ENCODE measurements around the gene DPCD.

Gene DPCD

DNA sequence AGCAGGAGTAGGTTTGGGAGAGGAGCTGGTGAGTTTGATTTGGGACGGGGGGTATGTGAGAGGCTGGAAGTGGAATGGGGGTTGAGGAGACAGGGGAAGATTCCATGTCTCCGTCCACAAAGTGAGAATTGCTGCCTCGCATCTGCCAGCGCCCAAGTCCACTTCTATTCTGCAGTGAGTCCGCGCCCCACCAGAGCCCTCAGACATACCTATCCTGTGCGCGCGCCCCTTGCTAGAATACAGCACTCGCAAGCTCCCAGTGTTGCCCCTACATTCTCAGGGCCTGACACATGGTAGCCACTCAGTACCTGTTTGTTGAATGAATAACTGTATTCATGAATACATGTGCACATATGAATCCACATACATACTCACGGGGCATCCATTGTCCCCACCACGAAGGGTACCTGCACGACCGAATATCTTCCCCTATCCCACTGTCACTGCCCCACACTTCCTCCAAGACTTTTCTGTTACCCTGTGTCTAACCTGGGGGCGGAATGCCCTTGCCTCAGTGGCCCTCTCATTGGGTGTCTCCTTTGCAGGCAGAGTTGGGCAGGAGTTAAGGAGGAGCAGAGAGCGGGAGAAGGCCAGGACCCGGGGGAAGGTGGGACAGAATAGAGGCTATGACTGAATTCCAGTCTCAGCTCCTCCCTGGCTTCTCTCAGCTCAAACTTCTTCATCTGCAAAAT, 19.9 kb upstream of the DPCD start:
- TF ChIP-seq, protein P1, sequence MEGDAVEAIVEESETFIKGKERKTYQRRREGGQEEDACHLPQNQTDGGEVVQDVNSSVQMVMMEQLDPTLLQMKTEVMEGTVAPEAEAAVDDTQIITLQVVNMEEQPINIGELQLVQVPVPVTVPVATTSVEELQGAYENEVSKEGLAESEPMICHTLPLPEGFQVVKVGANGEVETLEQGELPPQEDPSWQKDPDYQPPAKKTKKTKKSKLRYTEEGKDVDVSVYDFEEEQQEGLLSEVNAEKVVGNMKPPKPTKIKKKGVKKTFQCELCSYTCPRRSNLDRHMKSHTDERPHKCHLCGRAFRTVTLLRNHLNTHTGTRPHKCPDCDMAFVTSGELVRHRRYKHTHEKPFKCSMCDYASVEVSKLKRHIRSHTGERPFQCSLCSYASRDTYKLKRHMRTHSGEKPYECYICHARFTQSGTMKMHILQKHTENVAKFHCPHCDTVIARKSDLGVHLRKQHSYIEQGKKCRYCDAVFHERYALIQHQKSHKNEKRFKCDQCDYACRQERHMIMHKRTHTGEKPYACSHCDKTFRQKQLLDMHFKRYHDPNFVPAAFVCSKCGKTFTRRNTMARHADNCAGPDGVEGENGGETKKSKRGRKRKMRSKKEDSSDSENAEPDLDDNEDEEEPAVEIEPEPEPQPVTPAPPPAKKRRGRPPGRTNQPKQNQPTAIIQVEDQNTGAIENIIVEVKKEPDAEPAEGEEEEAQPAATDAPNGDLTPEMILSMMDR (IDR thresholded peaks at IDR 0.05; ENCODE audit: borderline replicate concordance, insufficient read depth, low read depth, low read length) = no peak
- no peak overlapping the region for H3K4me3 ChIP-seq (ENCODE audit: low read depth, low read length)

DNA sequence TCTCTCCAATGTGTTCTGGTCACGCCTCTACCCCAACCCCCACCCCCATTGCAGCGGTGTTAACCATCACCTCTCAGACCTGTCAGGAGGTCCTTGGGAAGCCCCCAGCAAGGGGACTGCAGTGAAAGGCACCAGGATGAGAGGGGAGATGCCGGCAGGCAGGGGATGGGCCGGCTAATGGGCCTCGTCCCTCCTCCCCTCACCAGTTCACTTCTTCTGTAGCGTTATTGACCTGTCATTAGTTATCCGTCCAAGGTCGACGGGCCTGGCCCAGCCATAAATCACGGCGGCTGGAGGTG, 18.8 kb upstream of the DPCD start:
- TF ChIP-seq, protein P1 (IDR thresholded peaks at IDR 0.05; ENCODE audit: borderline replicate concordance, insufficient read depth, low read depth, low read length) = no peak
- no peak overlapping the region for H3K4me3 ChIP-seq (ENCODE audit: low read depth, low read length)

DNA sequence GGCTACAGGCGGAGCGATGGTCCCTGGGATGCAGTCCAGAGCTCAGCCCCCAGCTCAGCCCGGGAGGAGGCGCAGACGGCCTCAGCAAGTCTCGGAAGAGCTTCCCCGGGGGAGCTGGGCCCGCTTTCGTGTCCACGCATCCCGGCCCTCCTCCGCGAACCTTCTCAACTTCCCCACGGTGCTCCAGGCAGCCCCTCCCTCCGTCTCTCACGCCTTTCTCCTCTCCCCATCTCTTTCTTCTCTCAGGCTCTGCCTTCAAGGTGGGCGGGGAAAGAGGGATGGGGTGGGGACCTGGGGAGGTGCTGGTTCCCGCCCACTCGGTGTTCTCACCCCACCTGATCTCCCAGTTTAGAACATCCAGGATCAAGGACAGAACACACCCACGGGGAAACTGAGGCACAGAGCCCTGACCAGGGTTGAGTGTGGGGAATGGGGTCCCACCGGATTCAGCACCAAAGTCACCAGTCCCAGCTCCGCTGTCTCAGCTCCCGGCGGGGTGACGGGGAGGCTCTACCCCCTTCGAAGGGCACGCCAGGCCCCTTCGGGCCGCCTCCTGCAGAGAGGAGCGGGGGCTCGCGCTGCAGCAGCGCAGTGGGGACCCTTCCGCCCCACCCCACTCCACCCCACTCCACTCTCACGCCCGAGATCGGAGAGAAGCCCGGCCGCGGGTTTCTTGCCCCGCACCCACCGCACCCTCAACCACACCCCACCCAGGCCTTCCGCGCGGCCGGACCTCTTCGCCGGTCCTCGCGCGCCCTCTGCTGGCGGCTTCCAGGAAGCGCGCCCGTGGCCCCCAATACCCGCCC, 18.3 kb upstream of the DPCD start:
- TF ChIP-seq, protein P1 (IDR thresholded peaks at IDR 0.05; ENCODE audit: borderline replicate concordance, insufficient read depth, low read depth, low read length) = peak; percentile 89
- peak overlapping the region; percentile 56 for H3K4me3 ChIP-seq (ENCODE audit: low read depth, low read length)

DNA sequence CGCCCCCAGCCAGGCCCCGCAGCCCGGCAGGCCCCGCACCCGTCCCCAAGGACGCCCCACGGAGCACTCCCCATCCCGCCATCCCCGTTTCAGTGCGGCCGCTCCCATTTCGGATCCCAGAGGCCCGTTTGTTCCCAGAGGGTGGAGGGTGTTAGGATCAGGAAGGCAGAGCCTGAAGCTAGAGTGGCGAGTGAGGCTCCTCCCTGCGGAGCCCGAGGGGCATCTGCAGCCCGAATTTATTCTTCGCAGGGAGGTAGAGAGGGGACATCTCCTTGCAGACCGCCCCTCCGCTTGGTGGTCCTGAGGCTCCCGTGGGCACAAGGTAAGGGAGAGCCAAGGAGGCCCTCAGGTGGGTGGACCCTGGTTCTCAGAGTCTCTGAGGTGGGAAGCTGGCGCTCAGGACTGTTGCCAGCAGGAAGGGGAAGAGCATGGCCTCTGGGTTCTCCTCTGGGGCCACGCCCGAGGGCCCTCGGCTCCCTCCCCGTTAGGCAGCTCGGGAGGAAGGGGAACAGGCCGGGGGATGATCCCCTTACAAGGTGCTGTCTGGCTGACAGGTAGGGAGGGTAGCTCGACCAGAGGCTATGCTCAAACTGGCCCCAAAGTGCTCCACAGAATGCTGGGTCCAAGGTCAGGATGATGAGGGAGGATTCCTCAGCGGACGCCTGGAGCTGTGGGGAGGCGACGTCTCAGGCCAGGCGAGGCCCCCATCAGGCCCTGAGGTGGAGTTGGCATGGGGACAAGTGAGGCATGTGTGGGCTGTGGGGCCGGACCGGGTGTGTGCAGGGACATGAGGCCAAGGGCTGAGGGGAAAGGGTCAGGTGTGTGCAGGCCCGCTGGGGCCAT, 17.5 kb upstream of the DPCD start:
- H3K4me3 ChIP-seq (ENCODE audit: low read depth, low read length) = peak overlapping the region; percentile 56
- TF ChIP-seq, protein P1 (IDR thresholded peaks at IDR 0.05; ENCODE audit: borderline replicate concordance, insufficient read depth, low read depth, low read length) = no peak

DNA sequence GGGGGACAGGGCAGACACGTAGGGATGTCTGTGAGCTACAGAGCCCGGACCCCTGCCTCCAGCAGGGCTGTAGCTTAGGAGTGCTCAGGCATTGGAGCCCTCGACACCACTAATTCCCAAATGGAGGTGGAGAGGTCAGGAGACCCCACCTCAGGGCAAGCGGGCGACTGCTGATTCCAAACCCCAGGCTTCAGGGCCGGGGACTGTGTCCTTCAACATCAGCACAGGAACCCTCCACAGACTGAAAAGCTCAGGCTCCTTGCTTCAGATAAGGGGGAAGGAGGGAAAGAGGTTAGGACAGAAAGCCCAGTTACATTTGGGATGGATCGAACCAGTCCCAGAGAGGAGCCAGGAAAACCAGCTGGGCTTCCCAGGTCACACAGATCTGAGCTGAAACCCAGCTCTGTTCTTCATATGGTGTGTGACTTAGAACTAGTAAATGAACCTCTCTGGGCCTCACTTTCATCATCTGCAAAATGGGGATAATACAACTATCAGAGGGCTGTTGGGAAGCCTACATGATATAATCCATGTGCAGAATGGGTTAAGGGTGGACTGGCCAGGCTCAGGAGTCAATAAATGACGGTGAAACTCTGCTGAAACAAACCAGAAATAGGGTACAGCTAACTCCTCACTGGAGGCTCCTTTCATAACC, 16.7 kb upstream of the DPCD start:
- TF ChIP-seq, protein P1 (IDR thresholded peaks at IDR 0.05; ENCODE audit: borderline replicate concordance, insufficient read depth, low read depth, low read length) = no peak
- no peak overlapping the region for H3K4me3 ChIP-seq (ENCODE audit: low read depth, low read length)

DNA sequence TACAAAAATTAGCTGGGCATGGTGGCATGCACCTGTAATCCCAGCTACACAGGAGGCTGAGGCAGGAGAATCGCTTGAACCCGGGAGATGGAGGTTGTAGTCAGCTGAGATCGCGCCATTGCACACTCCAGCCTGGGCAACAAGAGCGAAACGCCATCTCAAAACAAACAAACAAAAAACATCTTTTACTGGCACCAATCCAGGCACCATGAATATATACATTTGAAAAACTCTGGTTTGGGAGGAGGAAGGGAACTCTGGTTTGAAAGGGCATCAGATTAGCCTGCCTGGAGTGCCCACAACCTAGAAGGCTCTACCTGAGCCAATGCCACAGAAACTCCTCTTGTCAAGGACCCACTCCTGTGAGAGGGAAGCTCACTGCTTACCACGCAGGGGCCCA, 16.0 kb upstream of the DPCD start:
- no peak overlapping the region for H3K4me3 ChIP-seq (ENCODE audit: low read depth, low read length)
- TF ChIP-seq, protein P1 (IDR thresholded peaks at IDR 0.05; ENCODE audit: borderline replicate concordance, insufficient read depth, low read depth, low read length) = no peak

Measured in GM12875 (cell line).